ENCODE results near the gene RBM34.
"Not testable (repeated sequence)": the region's sequence is repeated elsewhere in the genome, so short reads cannot be mapped to it uniquely, and the experiment has no call there.

The RBM34 gene

GRCh38 chr1:235091319-235092044 is 69.6 kb downstream of the RBM34 start:
- not testable (repeated sequence) for DNase-seq (ENCODE audit: low read depth)

- no peak for DNase-seq (ENCODE audit: low read depth)
Observed at GRCh38 chr1:235090406-235091069, 70.5 kb downstream of the RBM34 start.

- DNase-seq (ENCODE audit: low read depth) = no peak
Observed at GRCh38 chr1:235088907-235089306, 72.1 kb downstream of the RBM34 start.

- no peak for DNase-seq (ENCODE audit: low read depth)
Observed at GRCh38 chr1:235088430-235088829, 72.6 kb downstream of the RBM34 start.

- no peak for DNase-seq (ENCODE audit: low read depth)
Observed at GRCh38 chr1:235087906-235088305, 73.1 kb downstream of the RBM34 start.

- not testable (repeated sequence) for DNase-seq (ENCODE audit: low read depth)
Observed at GRCh38 chr1:235085411-235086117, 75.5 kb downstream of the RBM34 start.
